Gastroesophageal sphincter (tissue), 3 donors: ENCODE results near the gene EIF3D.

ENCODE experiments used
- EP300 ChIP-seq: sonication (generic); formaldehyde crosslinking; IDR thresholded peaks from one replicate; pipeline ENCODE4 v1.6.1; 2017; ENCODE audit warnings: antibody characterized with exemption, mild to moderate bottlenecking
- POLR2AphosphoS5 ChIP-seq: sonication (generic); formaldehyde crosslinking; IDR thresholded peaks from one replicate; pipeline ENCODE4 v1.6.1; 2017; ENCODE audit warnings: antibody characterized with exemption
- TF ChIP-seq, protein P1 (sequence below), 4 experiments: fragments of 200-600 bp in 2 of 4; fragments of 450-650 bp in 2 of 4; sonication (generic) in 1 of 4; IDR thresholded peaks; one replicate each; pipeline ENCODE4 v1.5.1; 2017 to 2019; ENCODE audit warnings: antibody characterized with exemption in 4 of 4, mild to moderate bottlenecking in 2 of 4, moderate library complexity in 2 of 4

- TF ChIP-seq, protein P1, sequence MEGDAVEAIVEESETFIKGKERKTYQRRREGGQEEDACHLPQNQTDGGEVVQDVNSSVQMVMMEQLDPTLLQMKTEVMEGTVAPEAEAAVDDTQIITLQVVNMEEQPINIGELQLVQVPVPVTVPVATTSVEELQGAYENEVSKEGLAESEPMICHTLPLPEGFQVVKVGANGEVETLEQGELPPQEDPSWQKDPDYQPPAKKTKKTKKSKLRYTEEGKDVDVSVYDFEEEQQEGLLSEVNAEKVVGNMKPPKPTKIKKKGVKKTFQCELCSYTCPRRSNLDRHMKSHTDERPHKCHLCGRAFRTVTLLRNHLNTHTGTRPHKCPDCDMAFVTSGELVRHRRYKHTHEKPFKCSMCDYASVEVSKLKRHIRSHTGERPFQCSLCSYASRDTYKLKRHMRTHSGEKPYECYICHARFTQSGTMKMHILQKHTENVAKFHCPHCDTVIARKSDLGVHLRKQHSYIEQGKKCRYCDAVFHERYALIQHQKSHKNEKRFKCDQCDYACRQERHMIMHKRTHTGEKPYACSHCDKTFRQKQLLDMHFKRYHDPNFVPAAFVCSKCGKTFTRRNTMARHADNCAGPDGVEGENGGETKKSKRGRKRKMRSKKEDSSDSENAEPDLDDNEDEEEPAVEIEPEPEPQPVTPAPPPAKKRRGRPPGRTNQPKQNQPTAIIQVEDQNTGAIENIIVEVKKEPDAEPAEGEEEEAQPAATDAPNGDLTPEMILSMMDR (IDR thresholded peaks at IDR 0.05): no peak
- TF ChIP-seq EP300: no peak
- TF ChIP-seq POLR2AphosphoS5: no peak
Observed at GRCh38 chr22:36554098-36554497, 25.1 kb upstream of the EIF3D start.
